Measurements from ENCODE around the gene PGAM4. TPM values are rescaled to one million over a fixed set of nuclear protein-coding genes. Genes with fewer than 3 reads are reported as not detected.
A peak's percentile ranks its signal among the peaks of the same experiment; 100 is the strongest.

The PGAM4 gene
- total RNA-seq: not detected

DNA sequence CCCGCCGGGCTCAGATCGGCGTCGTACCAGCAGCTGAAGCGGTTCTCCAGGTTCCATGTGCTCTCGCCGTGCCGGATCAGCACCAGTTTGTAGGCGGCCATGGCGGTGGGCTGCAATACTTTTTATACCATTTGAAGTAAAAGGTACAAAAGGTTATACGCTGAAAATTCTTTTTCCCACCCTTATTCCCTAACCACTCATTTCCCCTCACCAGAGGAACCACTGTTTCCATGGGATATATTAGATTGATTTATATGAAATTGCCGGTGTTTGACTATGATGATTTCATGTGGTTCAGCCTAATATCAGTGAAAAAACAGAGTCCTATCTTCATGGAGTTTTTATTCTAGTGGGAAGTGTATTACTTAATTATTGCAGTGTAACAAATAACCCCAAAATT lies at the start of gene PGAM4:
Gene PGAM4, minus strand, starts transcription at position 101 of the 400 bp plus-strand sequence. Its CDS starts 0 bp downstream, at position 101.
- no peak for DNase-seq
- H3K4me1 Mint-ChIP-seq: peaks cover 3% of the 10 kb centered on the region
- no peaks in the 10 kb centered on the region for H3K9me3 Mint-ChIP-seq (ENCODE audit: low read depth)
- H3K36me3 Mint-ChIP-seq: peaks cover 10% of the 10 kb centered on the region
- no peaks in the 10 kb centered on the region for H3K27me3 Mint-ChIP-seq
- CTCF ChIA-PET: no interaction called here
- no peak within 1 kb of the TSS for H3K27ac Mint-ChIP-seq
- no peak for ATAC-seq
- no peak within 1 kb of the TSS for H3K4me3 Mint-ChIP-seq

GRCh38 chrX:78011846-78012245 lies 42.4 kb upstream of the PGAM4 start:
- H3K27me3 Mint-ChIP-seq: no peaks in the 10 kb centered on the region

GRCh38 chrX:77979870-77980269 lies 10.4 kb upstream of the PGAM4 start:
- Mint-ChIP-seq H3K4me3 (no peak overlapping the region), H3K9me3 (ENCODE audit: low read depth) (no peaks in the 10 kb centered on the region), H3K4me1 (peaks cover 2% of the 10 kb centered on the region), H3K27me3 (no peaks in the 10 kb centered on the region), H3K36me3 (peaks cover 13% of the 10 kb centered on the region), H3K27ac (no peak overlapping the region)
- no peak for DNase-seq
- ATAC-seq: no peak
- CTCF ChIA-PET: no interaction called here

More at GRCh38 chrX:78011846-78012245, 42.4 kb upstream of the PGAM4 start:
- H3K36me3 Mint-ChIP-seq: peaks cover 13% of the 10 kb centered on the region
- no peak overlapping the region for H3K4me3 Mint-ChIP-seq
- DNase-seq (no peak), ATAC-seq (no peak)
- no peaks in the 10 kb centered on the region for H3K9me3 Mint-ChIP-seq (ENCODE audit: low read depth)
- no peak overlapping the region for H3K27ac Mint-ChIP-seq
- peaks cover 2% of the 10 kb centered on the region for H3K4me1 Mint-ChIP-seq
- CTCF ChIA-PET: interaction anchor here (0.9 kb wide), 1 partner anchor 13 kb away, joined by 3 read pairs; no protein-coding TSS in a partner anchor

- CTCF ChIA-PET: no interaction called here
- Mint-ChIP-seq H3K27ac (no peak overlapping the region), H3K36me3 (peaks cover 13% of the 10 kb centered on the region), H3K4me3 (no peak overlapping the region), H3K9me3 (ENCODE audit: low read depth) (no peaks in the 10 kb centered on the region), H3K27me3 (no peaks in the 10 kb centered on the region), H3K4me1 (no peaks in the 10 kb centered on the region)
- no peak for ATAC-seq
- DNase-seq: no peak
Measured at GRCh38 chrX:77977518-77977917, 8.1 kb upstream of the PGAM4 start.

GRCh38 chrX:77977095-77977494 lies 7.7 kb upstream of the PGAM4 start:
- ATAC-seq (no peak), DNase-seq (no peak)
- Mint-ChIP-seq H3K27me3 (no peaks in the 10 kb centered on the region), H3K4me1 (no peaks in the 10 kb centered on the region), H3K27ac (no peak overlapping the region), H3K36me3 (peaks cover 13% of the 10 kb centered on the region), H3K4me3 (no peak overlapping the region), H3K9me3 (ENCODE audit: low read depth) (no peaks in the 10 kb centered on the region)
- CTCF ChIA-PET: no interaction called here

GRCh38 chrX:77975755-77976154 lies 6.3 kb upstream of the PGAM4 start:
- ATAC-seq (no peak), DNase-seq (no peak)
- no peaks in the 10 kb centered on the region for H3K27me3 Mint-ChIP-seq
- H3K36me3 Mint-ChIP-seq: peaks cover 15% of the 10 kb centered on the region
- H3K4me3 Mint-ChIP-seq: no peak overlapping the region
- CTCF ChIA-PET: interaction anchor here (1.1 kb wide), 1 partner anchor 12 kb away, joined by 3 read pairs; no protein-coding TSS in a partner anchor
- no peak overlapping the region for H3K27ac Mint-ChIP-seq
- H3K9me3 Mint-ChIP-seq (ENCODE audit: low read depth): no peaks in the 10 kb centered on the region
- no peaks in the 10 kb centered on the region for H3K4me1 Mint-ChIP-seq

DNA sequence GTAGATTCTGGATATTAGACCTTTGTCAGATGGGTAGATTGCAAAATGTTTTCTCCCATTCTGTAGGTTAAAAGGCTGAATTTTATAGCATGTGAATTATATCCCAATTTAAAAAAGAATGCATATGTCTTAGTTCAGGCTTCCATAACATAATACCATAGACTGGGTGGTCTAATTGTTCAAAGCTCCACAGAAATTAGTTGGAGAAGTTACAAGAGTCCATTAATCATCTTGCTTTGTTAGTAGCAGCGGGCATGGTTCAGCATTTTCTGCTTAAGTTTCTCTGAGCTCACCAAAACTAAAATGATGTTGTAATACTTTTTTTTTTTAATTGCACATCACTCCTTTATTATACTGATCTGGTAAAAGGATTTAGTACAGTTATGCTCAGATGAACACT lies 1.8 kb downstream of the PGAM4 start:
- CTCF ChIA-PET: no interaction called here
- Mint-ChIP-seq H3K27me3 (no peaks in the 10 kb centered on the region), H3K4me1 (peaks cover 4% of the 10 kb centered on the region), H3K27ac (no peak overlapping the region), H3K9me3 (ENCODE audit: low read depth) (no peaks in the 10 kb centered on the region), H3K4me3 (no peak overlapping the region), H3K36me3 (peaks cover 7% of the 10 kb centered on the region)
- DNase-seq (no peak), ATAC-seq (no peak)

- H3K36me3 Mint-ChIP-seq: peaks cover 9% of the 10 kb centered on the region
- no peaks in the 10 kb centered on the region for H3K27me3 Mint-ChIP-seq
- ATAC-seq: no peak
- no peak for DNase-seq
- H3K4me1 Mint-ChIP-seq: peaks cover 13% of the 10 kb centered on the region
- no peak overlapping the region for H3K27ac Mint-ChIP-seq
- H3K4me3 Mint-ChIP-seq: no peak overlapping the region
- no peaks in the 10 kb centered on the region for H3K9me3 Mint-ChIP-seq (ENCODE audit: low read depth)
- CTCF ChIA-PET: no interaction called here
Measured at GRCh38 chrX:77966361-77966760, 3.1 kb downstream of the PGAM4 start.

DNA sequence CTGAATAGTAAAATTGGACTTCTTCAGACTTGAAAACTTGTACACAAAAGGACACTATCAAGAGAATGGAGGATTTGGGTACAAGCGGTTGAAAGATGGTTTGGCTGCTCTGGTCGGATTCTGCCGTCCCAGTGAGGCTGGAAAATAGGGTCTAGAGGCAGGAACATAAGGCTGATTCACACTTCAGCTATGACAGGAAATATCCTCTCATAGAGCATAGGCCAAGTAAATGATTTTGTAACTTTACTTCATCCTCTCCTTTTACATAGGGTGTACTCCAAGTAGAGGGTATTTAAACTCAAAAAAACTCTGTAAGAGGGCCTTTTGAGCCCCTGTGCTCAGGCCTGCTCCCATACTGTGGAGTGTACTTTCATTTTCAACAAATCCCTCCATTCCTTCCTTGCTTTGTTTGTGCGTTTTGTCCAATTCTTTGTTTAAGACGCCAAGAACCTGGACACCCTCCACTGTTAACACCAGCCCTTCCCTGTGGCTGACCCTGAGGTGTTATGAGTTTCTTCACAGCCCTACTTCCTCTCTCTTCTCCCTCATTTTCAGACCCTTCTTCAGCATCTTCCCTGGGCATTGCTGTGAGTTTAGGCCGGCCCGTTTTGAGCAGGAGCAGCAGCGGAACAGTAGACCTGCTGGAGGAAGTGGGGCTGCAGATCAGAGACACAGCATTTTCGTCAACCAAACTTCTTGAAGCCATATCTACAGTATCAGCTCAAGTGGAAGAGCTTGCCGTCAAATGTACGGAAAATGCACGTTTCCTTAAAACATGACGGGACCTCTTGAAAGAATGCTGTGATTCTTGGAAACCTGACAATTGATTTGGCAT lies 7.2 kb downstream of the PGAM4 start:
- Mint-ChIP-seq H3K4me3 (peak overlapping the region; percentile 59), H3K27ac (peak overlapping the region; percentile 72), H3K36me3 (peaks cover 21% of the 10 kb centered on the region), H3K27me3 (no peaks in the 10 kb centered on the region), H3K4me1 (peaks cover 38% of the 10 kb centered on the region), H3K9me3 (ENCODE audit: low read depth) (no peaks in the 10 kb centered on the region)
- CTCF ChIA-PET: interaction anchor here (1.6 kb wide), 1 partner anchor 13 kb away, joined by 3 read pairs; no protein-coding TSS in a partner anchor
- peak; percentile 51 for ATAC-seq
- no peak for DNase-seq

GRCh38 chrX:77961063-77961462 lies 8.4 kb downstream of the PGAM4 start:
- no peak overlapping the region for H3K4me3 Mint-ChIP-seq
- DNase-seq (no peak), ATAC-seq (no peak)
- H3K36me3 Mint-ChIP-seq: peaks cover 25% of the 10 kb centered on the region
- no peaks in the 10 kb centered on the region for H3K27me3 Mint-ChIP-seq
- CTCF ChIA-PET: no interaction called here
- peaks cover 40% of the 10 kb centered on the region for H3K4me1 Mint-ChIP-seq
- peak overlapping the region; percentile 46 for H3K27ac Mint-ChIP-seq
- no peaks in the 10 kb centered on the region for H3K9me3 Mint-ChIP-seq (ENCODE audit: low read depth)

DNA sequence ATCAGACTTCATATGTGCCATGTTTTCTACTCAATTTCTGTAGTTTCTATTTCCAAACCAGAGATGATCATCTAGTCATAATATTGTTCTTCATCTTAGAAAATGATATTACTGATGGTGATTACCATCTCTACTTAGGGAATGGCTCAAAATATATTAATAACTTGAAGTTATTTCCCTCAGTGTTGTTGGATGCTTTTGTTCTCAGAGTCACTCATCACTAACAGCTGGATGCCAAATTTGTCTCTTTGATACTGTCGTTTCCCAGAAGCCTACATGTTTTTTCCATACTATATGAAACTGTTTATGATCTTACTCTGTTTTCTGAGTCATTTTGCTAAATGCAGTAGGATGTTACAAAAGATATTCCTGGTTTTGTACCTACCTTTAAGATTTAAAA lies 8.9 kb downstream of the PGAM4 start:
- H3K9me3 Mint-ChIP-seq (ENCODE audit: low read depth): no peaks in the 10 kb centered on the region
- no peak overlapping the region for H3K4me3 Mint-ChIP-seq
- CTCF ChIA-PET: no interaction called here
- H3K27me3 Mint-ChIP-seq: no peaks in the 10 kb centered on the region
- H3K27ac Mint-ChIP-seq: peak overlapping the region; percentile 15
- H3K4me1 Mint-ChIP-seq: peaks cover 42% of the 10 kb centered on the region
- ATAC-seq (peak; percentile 23), DNase-seq (no peak)
- H3K36me3 Mint-ChIP-seq: peaks cover 24% of the 10 kb centered on the region

DNA sequence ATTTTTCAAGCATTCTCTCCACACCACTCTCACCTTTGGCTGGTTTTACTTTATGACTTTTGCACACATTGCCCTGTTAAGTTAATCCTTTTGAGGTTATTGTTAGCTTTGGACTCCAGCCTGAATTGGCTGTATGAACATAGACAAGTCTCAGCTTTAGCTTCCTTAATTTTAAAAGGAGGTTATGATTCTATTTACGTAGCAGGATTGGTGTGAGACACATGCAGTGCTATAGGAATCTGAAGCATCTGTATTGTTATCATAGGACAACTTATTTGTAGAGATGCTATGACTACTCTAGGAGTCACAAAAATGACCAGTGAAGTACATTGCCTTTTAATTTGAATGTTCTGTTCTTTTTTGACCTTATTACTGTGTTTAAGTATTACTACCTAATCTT lies 15.7 kb downstream of the PGAM4 start:
- ATAC-seq: no peak
- CTCF ChIA-PET: no interaction called here
- no peak overlapping the region for H3K27ac Mint-ChIP-seq

GRCh38 chrX:77953302-77953701 lies 16.1 kb downstream of the PGAM4 start:
- Mint-ChIP-seq H3K27ac (peak overlapping the region; percentile 43), H3K9me3 (ENCODE audit: low read depth) (no peaks in the 10 kb centered on the region), H3K4me1 (peaks cover 25% of the 10 kb centered on the region), H3K4me3 (no peak overlapping the region), H3K27me3 (no peaks in the 10 kb centered on the region), H3K36me3 (peaks cover 13% of the 10 kb centered on the region)
- DNase-seq: no peak
- CTCF ChIA-PET: no interaction called here
- ATAC-seq: no peak

More for the DNA sequence above, 15.7 kb downstream of the PGAM4 start:
- H3K4me3 Mint-ChIP-seq: no peak overlapping the region
- no peaks in the 10 kb centered on the region for H3K9me3 Mint-ChIP-seq (ENCODE audit: low read depth)
- no peak for DNase-seq
- H3K27me3 Mint-ChIP-seq: no peaks in the 10 kb centered on the region
- peaks cover 15% of the 10 kb centered on the region for H3K36me3 Mint-ChIP-seq
- H3K4me1 Mint-ChIP-seq: peaks cover 27% of the 10 kb centered on the region

DNA sequence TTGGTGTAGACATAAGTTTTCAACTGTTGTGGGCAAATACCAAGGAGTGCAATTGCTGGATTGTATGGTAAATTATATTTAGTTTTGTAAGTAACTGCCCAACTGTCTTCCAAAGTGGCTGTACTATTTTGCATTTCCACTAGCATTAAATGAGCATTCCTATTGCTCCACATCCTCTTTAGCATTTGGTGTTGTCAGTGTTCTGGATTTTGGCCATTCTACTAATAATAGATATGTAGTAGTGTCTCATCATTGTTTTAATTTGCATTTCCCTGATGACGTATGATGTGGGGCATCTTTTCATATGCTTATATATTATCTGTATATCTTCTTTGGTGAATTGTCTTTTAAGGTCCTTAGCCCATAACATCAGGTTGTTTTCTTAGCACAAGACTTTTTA lies 17.3 kb downstream of the PGAM4 start:
- CTCF ChIA-PET: no interaction called here
- Mint-ChIP-seq H3K27me3 (no peaks in the 10 kb centered on the region), H3K9me3 (ENCODE audit: low read depth) (no peaks in the 10 kb centered on the region), H3K4me3 (no peak overlapping the region), H3K4me1 (peaks cover 16% of the 10 kb centered on the region), H3K27ac (no peak overlapping the region), H3K36me3 (peaks cover 6% of the 10 kb centered on the region)
- ATAC-seq: no peak
- no peak for DNase-seq

Data from activated CD8-positive, alpha-beta memory T cell treated with anti-CD3 and anti-CD28 coated beads, Interleukin-2, amount 10 ng/mL, durations not matched to agents 7 days and 5 days (primary cell).